Mesenchymal stem cell (in vitro differentiated cells and primary cell): ENCODE data around the gene UNC119.

Experiments used
- DNase-seq: peaks from one replicate; pipeline ENCODE4 v3.0.0-alpha.2; 2013
- H2AFZ ChIP-seq: one replicate; pipeline ENCODE4 v1.6.1; 2013; ENCODE audit warnings: low read depth, mild to moderate bottlenecking, control low read depth, inconsistent platforms, low read length, moderate library complexity
- H2AK5ac ChIP-seq: 2 replicates; pipeline ENCODE4 v1.6.1; 2013; ENCODE audit warnings: low read length, moderate library complexity, mild to moderate bottlenecking, inconsistent platforms; ENCODE audit not compliant: severe bottlenecking
- H2BK120ac ChIP-seq: one replicate; pipeline ENCODE4 v1.6.1; 2013; ENCODE audit warnings: low read depth, mild to moderate bottlenecking, inconsistent platforms, low read length, moderate library complexity
- H2BK12ac ChIP-seq, 2 experiments: one replicate each; pipeline ENCODE4 v1.6.1; 2013; ENCODE audit warnings: inconsistent platforms in 2 of 2, low read length in 2 of 2, mild to moderate bottlenecking in 2 of 2, moderate library complexity in 2 of 2, control low read depth in 1 of 2
- H2BK15ac ChIP-seq: one replicate; pipeline ENCODE4 v1.6.1; 2013; ENCODE audit warnings: mild to moderate bottlenecking, low read depth, inconsistent platforms; ENCODE audit not compliant: poor library complexity, severe bottlenecking
- H2BK5ac ChIP-seq: 2 replicates; pipeline ENCODE4 v1.6.1; 2013; ENCODE audit warnings: low read depth, mild to moderate bottlenecking, low read length, control low read depth, inconsistent platforms; ENCODE audit not compliant: poor library complexity, severe bottlenecking
- H3K14ac ChIP-seq, 2 experiments: one replicate each; pipeline ENCODE4 v1.6.1; 2013; ENCODE audit warnings: inconsistent platforms in 2 of 2, low read length in 2 of 2, control low read depth in 1 of 2, mild to moderate bottlenecking in 1 of 2, moderate library complexity in 1 of 2
- H3K18ac ChIP-seq, 2 experiments: one replicate each; pipeline ENCODE4 v1.6.1; 2013; ENCODE audit warnings: inconsistent platforms in 2 of 2, low read length in 2 of 2, control low read depth in 1 of 2, low read depth in 1 of 2, mild to moderate bottlenecking in 1 of 2
- H3K23ac ChIP-seq, 2 experiments: one replicate each; pipeline ENCODE4 v1.6.1; 2013; ENCODE audit warnings: inconsistent platforms in 2 of 2, low read length in 2 of 2, mild to moderate bottlenecking in 2 of 2, moderate library complexity in 2 of 2, control low read depth in 1 of 2
- H3K27ac ChIP-seq: 2 replicates; pipeline ENCODE4 v1.5.1; 2013; ENCODE audit warnings: mild to moderate bottlenecking, moderate library complexity, low read length, control low read depth, inconsistent platforms; ENCODE audit not compliant: poor library complexity, severe bottlenecking
- H3K27me3 ChIP-seq, 2 experiments: 2 replicates each; pipeline versions ENCODE4 v1.6.1 to v1.7.0; 2013; ENCODE audit warnings: low read length in 2 of 2, mild to moderate bottlenecking in 2 of 2, moderate library complexity in 2 of 2, control low read depth in 1 of 2, inconsistent platforms in 1 of 2; ENCODE audit not compliant: control insufficient read depth in 1 of 2, insufficient read depth in 1 of 2
- H3K36me3 ChIP-seq, 2 experiments: 2 replicates each; pipeline versions ENCODE4 v1.6.1 to v1.7.0; 2013; ENCODE audit warnings: low read length in 2 of 2, control low read depth in 1 of 2, inconsistent platforms in 1 of 2, low read depth in 1 of 2, mild to moderate bottlenecking in 1 of 2; ENCODE audit not compliant: insufficient read depth in 2 of 2, control insufficient read depth in 1 of 2
- H3K4ac ChIP-seq, 2 experiments: one replicate each; pipeline ENCODE4 v1.6.1; 2013; ENCODE audit warnings: inconsistent platforms in 2 of 2, low read length in 2 of 2, mild to moderate bottlenecking in 2 of 2, moderate library complexity in 2 of 2, control low read depth in 1 of 2, low read depth in 1 of 2
- H3K4me1 ChIP-seq: 2 replicates; pipeline ENCODE4 v1.6.1; 2013; ENCODE audit warnings: low read depth, low read length, control low read depth; ENCODE audit not compliant: control insufficient read depth, insufficient read depth
- H3K4me2 ChIP-seq: 2 replicates; pipeline ENCODE4 v1.6.1; 2013; ENCODE audit warnings: low read length, mild to moderate bottlenecking, inconsistent platforms; ENCODE audit not compliant: poor library complexity, severe bottlenecking
- H3K4me3 ChIP-seq, 2 experiments: 2 replicates each; pipeline versions ENCODE4 v1.5.1 to v1.7.0; 2013; ENCODE audit warnings: low read length in 2 of 2, mild to moderate bottlenecking in 2 of 2, control low read depth in 1 of 2, low read depth in 1 of 2; ENCODE audit not compliant: insufficient read depth in 1 of 2
- H3K79me1 ChIP-seq: replicated peaks from 2 replicates; pipeline ENCODE4 v1.6.1; 2013; ENCODE audit warnings: mild to moderate bottlenecking, control low read depth, low read length, inconsistent platforms; ENCODE audit not compliant: poor library complexity, severe bottlenecking
- H3K9ac ChIP-seq: 2 replicates; pipeline ENCODE4 v1.7.0; 2013; ENCODE audit warnings: mild to moderate bottlenecking, low read length, moderate library complexity
- H3K9me3 ChIP-seq: 2 replicates; pipeline ENCODE4 v1.7.0; 2013; ENCODE audit warnings: mild to moderate bottlenecking, low read length; ENCODE audit not compliant: control insufficient read depth
- H4K8ac ChIP-seq: one replicate; pipeline ENCODE4 v1.6.1; 2013; ENCODE audit warnings: inconsistent platforms, mild to moderate bottlenecking, low read length, moderate library complexity
- H4K91ac ChIP-seq: one replicate; pipeline ENCODE4 v1.6.1; 2013; ENCODE audit warnings: mild to moderate bottlenecking, low read length, inconsistent platforms
- WGBS: methylation state at CpG from one replicate; pipeline ENCODE4 v1.1.7; 2013; ENCODE audit warnings: mixed read lengths; 5-methylcytosine and 5-hydroxymethylcytosine counted together

UNC119 gene

GRCh38 chr17:28528327-28529012, 24.0 kb downstream of the UNC119 start:
- no peak overlapping the region for H4K91ac ChIP-seq
- no peak overlapping the region for H2AFZ ChIP-seq
- no peaks in the 10 kb centered on the region for H3K79me1 ChIP-seq
- H3K4me3 ChIP-seq = no peak overlapping the region
- peak; percentile 23 for DNase-seq
- no peak overlapping the region for H3K18ac ChIP-seq
- H3K14ac ChIP-seq = no peak overlapping the region
- 71% methylated on average over 9 of the region's 9 CpGs for WGBS
- H2AK5ac ChIP-seq = no peak overlapping the region
- H2BK15ac ChIP-seq = no peak overlapping the region
- no peak overlapping the region for H3K23ac ChIP-seq
- peaks cover 8% of the 10 kb centered on the region for H3K4me1 ChIP-seq
- H3K9ac ChIP-seq = no peak overlapping the region
- no peak overlapping the region for H3K4me2 ChIP-seq
- no peak overlapping the region for H2BK12ac ChIP-seq
- no peaks in the 10 kb centered on the region for H3K9me3 ChIP-seq
- peaks cover 9 to 26% of the 10 kb centered on the region in 2 experiments for H3K27me3 ChIP-seq
- no peak overlapping the region for H4K8ac ChIP-seq
- H2BK5ac ChIP-seq = no peak overlapping the region
- no peaks in the 10 kb centered on the region for H3K36me3 ChIP-seq
- no peak overlapping the region for H3K4ac ChIP-seq
- H3K27ac ChIP-seq = no peak overlapping the region
- H2BK120ac ChIP-seq = no peak overlapping the region

DNA sequence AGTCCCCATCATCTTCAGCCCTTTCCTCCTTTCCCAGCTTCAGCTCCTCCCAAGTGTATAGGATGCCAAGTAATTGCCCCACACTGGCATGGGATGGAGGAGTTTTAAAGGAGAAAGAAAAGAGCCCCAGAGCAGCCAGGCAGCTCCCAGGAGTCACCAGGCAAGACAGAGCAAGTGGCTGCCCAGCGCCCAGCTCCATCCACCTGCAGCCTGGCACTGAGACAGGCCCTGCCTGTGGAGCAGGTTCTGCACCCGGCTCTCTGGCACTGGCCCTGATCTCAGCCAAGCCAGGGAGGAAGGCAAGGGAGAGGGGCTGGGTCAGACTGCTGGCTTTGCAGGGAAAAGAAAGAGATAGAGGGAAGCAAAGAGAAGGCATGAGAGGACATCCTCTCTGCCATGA, 24.6 kb downstream of the UNC119 start:
- H4K8ac ChIP-seq = no peak overlapping the region
- H3K4me1 ChIP-seq = peaks cover 8% of the 10 kb centered on the region
- H2BK5ac ChIP-seq = no peak overlapping the region
- H3K14ac ChIP-seq = no peak overlapping the region
- WGBS = 69% methylated on average over 2 of the region's 2 CpGs
- peaks cover 9 to 24% of the 10 kb centered on the region in 2 experiments for H3K27me3 ChIP-seq
- H2AFZ ChIP-seq = no peak overlapping the region
- no peak overlapping the region for H3K4me3 ChIP-seq
- no peaks in the 10 kb centered on the region for H3K9me3 ChIP-seq
- no peaks in the 10 kb centered on the region for H3K36me3 ChIP-seq
- no peak overlapping the region for H3K23ac ChIP-seq
- H3K4ac ChIP-seq = no peak overlapping the region
- H3K4me2 ChIP-seq = no peak overlapping the region
- no peak overlapping the region for H2BK120ac ChIP-seq
- no peak for DNase-seq
- H2BK12ac ChIP-seq = no peak overlapping the region
- H3K27ac ChIP-seq = no peak overlapping the region
- H3K79me1 ChIP-seq = no peaks in the 10 kb centered on the region
- no peak overlapping the region for H2AK5ac ChIP-seq
- no peak overlapping the region for H4K91ac ChIP-seq
- no peak overlapping the region for H2BK15ac ChIP-seq
- H3K18ac ChIP-seq = no peak overlapping the region
- no peak overlapping the region for H3K9ac ChIP-seq

- no peak overlapping the region for H2BK15ac ChIP-seq
- peaks cover 8% of the 10 kb centered on the region for H3K4me1 ChIP-seq
- no peak overlapping the region for H4K91ac ChIP-seq
- no peaks in the 10 kb centered on the region for H3K79me1 ChIP-seq
- no peak overlapping the region for H2BK5ac ChIP-seq
- H3K4ac ChIP-seq = no peak overlapping the region
- H3K14ac ChIP-seq = no peak overlapping the region
- H4K8ac ChIP-seq = no peak overlapping the region
- H2BK120ac ChIP-seq = no peak overlapping the region
- no peaks in the 10 kb centered on the region for H3K36me3 ChIP-seq
- H3K9ac ChIP-seq = no peak overlapping the region
- H2AK5ac ChIP-seq = no peak overlapping the region
- no peak for DNase-seq
- no peak overlapping the region for H3K4me2 ChIP-seq
- WGBS = 88% methylated on average over 2 of the region's 2 CpGs
- H3K9me3 ChIP-seq = no peaks in the 10 kb centered on the region
- H3K18ac ChIP-seq = no peak overlapping the region
- H3K23ac ChIP-seq = no peak overlapping the region
- H2AFZ ChIP-seq = no peak overlapping the region
- no peak overlapping the region for H3K27ac ChIP-seq
- peaks cover 9 to 18% of the 10 kb centered on the region in 2 experiments for H3K27me3 ChIP-seq
- no peak overlapping the region for H3K4me3 ChIP-seq
- H2BK12ac ChIP-seq = no peak overlapping the region
Observed at GRCh38 chr17:28527181-28527681, 25.2 kb downstream of the UNC119 start.

DNA sequence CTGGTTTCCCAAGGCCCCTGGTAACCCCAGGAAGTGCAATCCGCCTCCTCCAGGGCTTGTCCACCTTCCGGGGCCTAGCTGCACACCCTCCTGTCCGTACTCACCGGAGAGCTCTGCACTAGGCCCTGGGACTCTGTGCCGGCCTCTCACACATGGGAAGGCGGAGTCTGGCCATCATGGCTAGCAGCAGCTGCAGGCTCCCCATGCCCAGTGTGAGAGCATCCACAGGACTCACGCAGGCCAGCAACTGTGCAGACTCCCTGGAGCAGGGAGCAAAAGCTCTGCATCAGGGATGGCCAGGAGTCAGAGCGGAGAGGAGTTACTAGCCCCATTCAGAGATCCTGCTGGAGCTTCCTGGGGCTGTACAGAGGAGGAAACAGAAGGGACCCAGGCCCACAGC, 26.0 kb downstream of the UNC119 start:
- no peak overlapping the region for H2BK15ac ChIP-seq
- no peak overlapping the region for H3K9ac ChIP-seq
- WGBS = 86% methylated on average over 8 of the region's 8 CpGs
- no peak overlapping the region for H2BK12ac ChIP-seq
- DNase-seq = no peak
- peaks cover 12 to 13% of the 10 kb centered on the region in 2 experiments for H3K27me3 ChIP-seq
- no peak overlapping the region for H4K91ac ChIP-seq
- H3K4me3 ChIP-seq = no peak overlapping the region
- H2BK120ac ChIP-seq = no peak overlapping the region
- no peak overlapping the region for H3K4me2 ChIP-seq
- H2AFZ ChIP-seq = no peak overlapping the region
- no peak overlapping the region for H4K8ac ChIP-seq
- no peak overlapping the region for H2AK5ac ChIP-seq
- no peak overlapping the region for H3K27ac ChIP-seq
- no peaks in the 10 kb centered on the region for H3K9me3 ChIP-seq
- H3K36me3 ChIP-seq = no peaks in the 10 kb centered on the region
- H3K14ac ChIP-seq = no peak overlapping the region
- H3K23ac ChIP-seq = no peak overlapping the region
- no peak overlapping the region for H2BK5ac ChIP-seq
- H3K79me1 ChIP-seq = no peaks in the 10 kb centered on the region
- peaks cover 9% of the 10 kb centered on the region for H3K4me1 ChIP-seq
- no peak overlapping the region for H3K18ac ChIP-seq
- H3K4ac ChIP-seq = no peak overlapping the region
